ENCODE data around the gene RABGAP1L.

RABGAP1L gene

GRCh38 chr1:174954073-174954460 is 794.7 kb downstream of the RABGAP1L start:
- DNase-seq: no peak

DNA sequence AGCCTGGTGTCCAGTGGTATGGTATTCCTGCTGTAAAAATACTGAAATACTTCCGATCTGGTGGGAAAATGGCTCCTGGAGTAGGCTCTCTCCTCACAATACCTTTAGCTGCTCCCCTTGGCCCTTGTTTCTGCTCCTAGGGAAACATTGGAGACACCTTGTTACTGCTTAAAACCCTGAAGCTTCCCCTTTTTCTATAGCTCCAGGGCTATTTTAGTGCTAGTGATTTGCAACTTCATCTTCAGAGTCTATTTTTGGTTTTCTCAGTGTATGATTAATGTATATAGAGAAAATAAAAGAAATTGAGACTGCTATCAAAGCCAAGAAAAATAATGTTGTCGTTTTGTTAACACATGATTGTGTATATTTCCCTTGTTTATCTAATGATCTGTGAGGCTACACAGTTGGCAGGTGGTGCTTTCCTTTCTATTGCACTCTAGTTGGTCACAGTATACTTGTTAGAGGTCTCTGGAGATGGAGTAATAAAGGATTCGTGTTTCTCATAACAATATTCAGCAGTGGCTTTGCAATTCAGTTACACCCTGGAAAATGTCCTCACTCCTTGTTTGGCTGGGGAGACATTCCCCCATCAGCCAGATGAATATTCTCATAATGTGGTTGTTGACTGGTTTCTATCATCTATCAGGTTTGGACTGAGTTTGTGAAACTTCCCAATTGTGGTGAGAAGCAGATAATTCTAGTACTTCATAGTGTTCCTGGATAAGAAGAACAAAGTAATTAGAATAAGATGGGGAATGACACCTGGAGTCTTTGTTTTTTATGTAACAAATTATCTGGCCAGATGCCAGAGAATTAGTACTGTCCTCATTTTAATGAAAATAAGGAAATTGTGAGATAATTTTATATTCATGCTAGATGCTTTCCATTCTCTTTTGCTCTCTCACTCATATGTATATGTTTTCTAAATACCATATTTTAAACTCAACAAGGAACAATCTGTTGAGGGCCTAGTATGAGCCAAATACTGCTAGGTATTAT is 795.6 kb downstream of the RABGAP1L start:
- DNase-seq: no peak

GRCh38 chr1:174956086-174956485 is 796.8 kb downstream of the RABGAP1L start:
- no peak for DNase-seq

- no peak for DNase-seq
Observed at GRCh38 chr1:174956976-174957375, 797.7 kb downstream of the RABGAP1L start.

- DNase-seq: no peak
Observed at GRCh38 chr1:174957829-174958228, 798.5 kb downstream of the RABGAP1L start.

- DNase-seq: no peak
Observed at GRCh38 chr1:174958396-174958795, 799.1 kb downstream of the RABGAP1L start.

DNA sequence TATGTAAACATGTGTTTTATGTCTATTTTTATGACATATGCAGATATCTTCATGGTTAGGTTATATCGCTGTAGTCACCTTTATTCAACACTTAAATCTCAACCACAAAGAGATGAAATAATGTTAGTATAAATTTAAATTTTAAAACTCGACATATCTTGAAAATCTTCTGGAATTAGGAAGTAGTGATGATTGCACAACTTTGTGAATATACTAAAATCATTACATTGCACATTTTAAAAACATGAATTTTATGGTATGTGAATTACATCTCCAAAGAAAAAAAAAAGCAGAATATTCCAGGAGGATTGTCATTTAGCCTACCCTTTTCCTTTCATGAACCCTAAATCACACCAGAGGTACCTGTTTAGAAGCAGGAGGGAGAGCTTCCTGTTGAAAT is 801.0 kb downstream of the RABGAP1L start:
- DNase-seq: no peak

DNA sequence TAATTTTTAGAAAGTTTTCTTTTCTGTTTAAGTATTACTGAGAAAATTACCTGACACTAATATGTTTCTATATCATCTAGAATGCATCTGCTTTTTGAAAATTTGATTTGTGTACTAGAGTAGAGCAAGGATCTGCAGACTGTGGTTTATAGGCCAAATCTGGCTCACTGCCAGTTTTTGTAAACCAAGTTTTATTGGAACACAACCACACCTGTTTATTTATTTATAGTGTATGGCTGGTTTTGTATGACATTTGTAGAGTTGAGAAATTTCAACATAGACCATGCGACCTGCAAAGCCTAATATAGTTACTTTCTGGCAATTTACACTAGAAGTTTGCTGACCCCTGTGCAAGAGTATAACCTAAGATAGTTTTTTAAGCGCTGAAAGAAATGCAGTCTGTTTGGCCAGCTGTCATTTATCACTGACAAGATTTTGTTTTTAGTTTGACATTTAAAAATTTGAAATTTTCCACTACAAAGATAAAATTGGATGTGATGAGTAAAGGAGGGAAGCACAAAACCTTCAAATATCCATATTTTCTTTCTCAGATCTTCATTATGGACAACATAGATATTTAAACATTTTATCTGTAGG is 804.3 kb downstream of the RABGAP1L start:
- no peak for DNase-seq

GRCh38 chr1:174964261-174964971 is 805.1 kb downstream of the RABGAP1L start:
- no peak for DNase-seq

GRCh38 chr1:174964972-174965361 is 805.6 kb downstream of the RABGAP1L start:
- DNase-seq: peak; percentile 43

- DNase-seq: peak; percentile 43
Observed at GRCh38 chr1:174965362-174966007, 806.2 kb downstream of the RABGAP1L start.

DNA sequence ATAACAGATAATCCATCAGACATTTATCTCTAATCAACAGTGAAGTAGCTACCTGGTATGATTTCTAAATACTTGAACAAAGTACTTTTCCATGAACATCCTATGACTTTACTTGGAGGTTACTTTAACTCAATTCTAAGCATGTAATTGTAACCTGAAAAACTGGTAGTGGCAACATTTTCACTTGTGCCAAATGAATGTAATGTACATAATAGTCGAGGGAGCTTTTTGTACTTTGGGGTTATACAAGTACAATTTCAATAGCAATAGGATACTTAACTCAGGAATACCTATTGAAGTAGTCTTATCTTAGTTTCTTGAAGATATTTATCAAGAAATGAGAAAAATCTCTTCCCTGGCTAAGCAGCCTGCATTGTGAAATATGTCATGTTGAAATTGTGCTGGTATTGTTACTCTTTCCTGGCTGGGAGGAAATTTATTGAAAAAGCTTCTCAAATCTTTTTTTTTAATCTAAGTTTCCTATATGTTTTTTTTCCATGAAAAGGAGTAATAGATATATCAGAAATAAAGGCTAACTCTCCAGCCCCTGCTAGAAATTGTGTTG is 806.8 kb downstream of the RABGAP1L start:
- no peak for DNase-seq

DNA sequence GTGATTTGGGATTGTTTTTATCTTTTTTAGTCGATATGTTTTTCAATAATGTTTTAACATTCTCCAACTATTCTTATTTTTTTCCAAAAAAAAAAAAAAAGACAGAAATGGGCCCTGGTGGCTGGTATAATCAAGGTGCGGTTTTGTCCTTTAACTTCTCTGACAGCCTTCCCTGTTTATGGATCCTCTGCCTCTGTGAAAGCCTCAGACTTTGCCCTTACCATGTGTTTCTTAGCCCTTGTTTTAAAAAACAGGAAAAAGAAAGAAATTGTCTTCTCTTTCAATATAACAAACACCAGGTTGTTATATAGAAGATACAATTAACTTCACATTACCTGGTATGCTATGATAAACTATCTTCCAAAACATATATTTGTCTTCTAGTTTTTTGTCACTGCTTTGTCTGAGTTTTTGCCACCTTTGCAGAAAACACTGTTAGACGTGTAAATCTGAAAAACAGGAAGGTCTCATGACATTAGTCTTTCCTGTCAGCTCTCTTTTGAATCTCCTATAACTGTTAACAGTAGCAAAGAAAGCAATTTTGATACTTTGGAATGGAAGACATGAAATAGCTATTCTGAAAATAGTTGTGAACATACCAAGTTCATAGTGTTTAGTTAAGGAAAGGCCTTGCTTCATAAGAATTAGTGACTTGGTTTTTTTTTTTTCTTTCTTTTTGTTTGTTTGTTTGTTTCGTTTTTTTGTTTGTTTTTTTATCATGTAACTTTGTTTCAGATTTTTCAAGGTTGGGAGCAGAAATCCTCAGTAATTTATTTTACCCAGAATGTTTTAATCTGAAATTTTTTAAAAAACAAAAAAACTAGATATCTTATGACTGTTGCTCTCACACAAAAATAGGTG is 808.8 kb downstream of the RABGAP1L start:
- DNase-seq: no peak

- no peak for DNase-seq
Observed at GRCh38 chr1:174968750-174969244, 809.5 kb downstream of the RABGAP1L start.

- DNase-seq: no peak
Observed at GRCh38 chr1:174969977-174970376, 810.7 kb downstream of the RABGAP1L start.

GRCh38 chr1:174971466-174971865 is 812.1 kb downstream of the RABGAP1L start:
- no peak for DNase-seq

DNA sequence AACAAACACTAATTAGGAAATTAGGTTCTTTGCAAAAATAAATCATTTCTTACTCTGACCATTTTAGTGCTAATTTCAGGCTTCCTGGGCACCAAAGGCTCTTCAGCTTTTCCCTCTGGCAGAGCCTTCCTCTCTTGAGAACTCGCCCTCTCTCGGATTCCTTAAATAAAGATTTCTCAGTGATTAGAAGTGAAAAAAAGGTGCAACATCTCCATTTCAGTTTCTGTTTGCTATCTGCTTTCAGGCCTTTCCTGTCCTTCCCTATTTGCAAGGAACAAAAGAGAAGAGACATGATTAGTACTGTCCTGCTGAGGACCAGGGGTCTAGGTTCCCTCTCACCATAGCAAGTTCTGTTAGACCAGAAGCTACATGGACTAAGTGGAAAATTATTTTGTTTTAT is 812.6 kb downstream of the RABGAP1L start:
- no peak for DNase-seq

GRCh38 chr1:174974711-174975119 is 815.4 kb downstream of the RABGAP1L start:
- no peak for DNase-seq

DNA sequence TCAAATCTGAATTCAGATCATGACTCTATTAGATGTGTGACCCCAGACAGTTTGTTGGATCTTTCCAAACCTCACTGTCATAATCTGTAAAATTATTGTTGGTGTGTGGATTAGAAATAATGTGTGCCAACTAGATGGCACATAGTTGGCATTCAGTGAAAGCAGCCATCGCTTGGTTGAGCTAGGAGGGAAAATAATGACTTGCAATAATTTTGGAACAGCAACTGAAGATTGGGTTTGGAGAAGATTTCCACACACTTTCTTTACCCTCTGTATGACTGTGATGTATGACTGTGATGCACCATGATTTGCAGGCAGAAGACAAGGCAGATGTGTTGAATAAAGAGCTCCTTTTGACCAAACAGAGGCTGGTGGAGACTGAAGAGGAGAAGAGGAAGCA is 816.4 kb downstream of the RABGAP1L start:
- DNase-seq: no peak

DNA sequence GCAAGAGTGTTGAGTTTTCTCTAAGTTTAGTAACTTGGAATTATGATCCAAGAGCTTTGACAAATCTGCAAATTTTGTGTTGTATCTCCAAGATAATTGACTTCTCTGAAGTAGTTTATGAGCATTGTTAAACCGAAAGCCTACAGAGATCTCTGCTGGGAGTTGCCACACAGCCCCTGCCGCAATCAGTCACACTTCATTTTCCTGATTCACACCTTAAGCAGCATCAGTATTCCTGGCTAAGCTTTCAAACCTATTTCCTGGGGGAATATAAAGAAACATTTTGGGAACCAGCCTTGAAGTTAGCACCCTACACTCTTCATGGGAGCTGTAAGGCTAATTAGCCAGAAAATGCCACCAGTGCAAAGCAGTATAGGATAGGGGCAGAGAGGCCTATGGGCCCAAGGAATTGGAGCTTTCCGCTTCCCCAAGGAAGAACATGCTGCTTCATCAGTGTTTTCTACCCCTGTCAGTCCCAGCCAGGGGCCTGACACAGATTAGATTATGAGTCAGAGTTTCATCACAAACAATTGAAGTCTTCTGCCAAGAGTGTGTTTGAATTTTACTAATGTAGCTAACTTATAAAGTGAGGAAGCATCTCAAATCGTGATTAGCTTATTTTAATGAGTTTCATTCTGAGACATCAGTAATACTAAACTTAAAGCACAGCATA is 817.3 kb downstream of the RABGAP1L start:
- DNase-seq: no peak
